HG03060 (cell line): ENCODE data around the gene CTSO.

Experiments used
- ATAC-seq: cut with Tn5 transposase; IDR thresholded peaks from one replicate; pipeline ENCODE4 v1.9.1; 2021; ENCODE audit warnings: low read depth, moderate number of reproducible peaks; ENCODE audit not compliant: unreplicated experiment

CTSO gene

DNA sequence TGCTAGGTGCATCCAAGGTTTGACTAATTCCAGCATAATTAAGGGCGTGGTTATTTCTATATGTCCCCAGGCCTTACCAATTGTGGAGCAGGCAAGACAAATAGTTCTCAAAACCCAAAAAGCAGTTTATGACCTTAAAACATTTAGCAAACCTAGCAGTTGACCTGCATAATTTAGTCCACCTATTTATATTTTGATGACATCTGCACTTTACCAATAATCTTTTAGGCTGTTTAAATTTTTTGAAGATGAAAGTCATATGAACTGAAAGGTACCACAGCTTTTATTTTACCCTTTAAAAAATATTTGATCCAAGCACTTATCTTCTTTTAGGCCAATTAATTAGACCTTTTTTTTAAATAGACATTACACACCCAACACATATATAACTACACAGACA is 77.8 kb downstream of the CTSO start:
- ATAC-seq, result no peak
